ENCODE data around the gene KCNA10.

KCNA10 gene

GRCh38 chr1:110557481-110557880, 38.5 kb upstream of the KCNA10 start:
- no peak overlapping the region for H3K4me3 ChIP-seq (ENCODE audit: control insufficient read depth, low read depth, low read length)
- DNase-seq (ENCODE audit: low read depth), result no peak
- TF ChIP-seq CTCF (IDR thresholded peaks at IDR 0.05; ENCODE audit: control insufficient read depth, insufficient read depth, low read depth, low read length, missing control alignments), result no peak

DNA sequence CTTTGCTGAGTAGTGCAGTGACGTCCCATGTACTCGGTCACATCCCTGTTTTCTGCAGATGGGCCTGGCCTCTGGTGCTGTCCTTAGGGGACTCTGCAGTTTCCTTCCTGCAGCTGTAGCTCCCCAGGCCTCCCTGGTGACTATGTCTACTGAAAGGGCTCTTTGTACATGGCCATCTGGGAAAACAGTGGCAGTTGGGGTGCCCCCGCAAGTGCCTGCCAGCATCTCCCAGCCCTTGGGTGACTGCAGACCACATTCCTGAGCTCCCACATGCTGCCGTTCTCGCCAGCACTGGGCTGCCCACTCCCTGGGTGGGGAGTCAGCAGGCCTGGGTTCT, 37.5 kb upstream of the KCNA10 start:
- H3K4me3 ChIP-seq (ENCODE audit: control insufficient read depth, low read depth, low read length), result no peak overlapping the region
- TF ChIP-seq CTCF (IDR thresholded peaks at IDR 0.05; ENCODE audit: control insufficient read depth, insufficient read depth, low read depth, low read length, missing control alignments), result no peak
- DNase-seq (ENCODE audit: low read depth), result no peak

DNA sequence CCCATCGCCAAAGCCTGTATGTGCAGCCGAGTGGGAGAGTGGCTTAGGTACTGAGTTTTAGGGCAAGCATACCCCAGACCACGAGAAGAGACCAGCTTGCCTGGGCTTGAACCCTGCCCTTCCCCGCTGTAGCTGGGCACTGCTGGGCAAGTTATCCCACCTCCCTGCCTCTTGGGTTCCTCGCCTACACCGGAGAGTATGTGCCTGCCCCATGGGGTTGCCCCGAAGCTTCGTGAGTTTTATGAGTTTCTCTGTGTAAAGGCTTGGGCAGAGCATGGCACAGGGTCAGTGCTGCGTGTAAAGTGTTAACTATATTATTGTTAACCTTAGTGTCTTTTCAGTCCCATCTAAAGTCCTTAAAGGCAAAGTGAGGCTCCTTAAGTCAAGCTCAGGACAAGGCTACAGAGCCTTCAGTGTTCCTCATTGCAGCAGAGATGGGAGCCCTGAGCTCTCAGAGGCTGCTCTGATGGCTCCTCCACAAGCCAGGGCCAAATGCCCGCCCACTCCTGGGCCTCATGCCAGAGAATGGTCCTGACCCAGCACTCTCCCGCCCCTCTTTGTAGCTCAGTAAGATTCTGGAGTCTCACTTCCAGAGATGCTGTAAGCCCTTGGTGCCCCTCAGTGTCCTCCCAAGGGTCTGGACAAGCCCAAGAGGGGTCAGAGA, 37.0 kb upstream of the KCNA10 start:
- no peak for TF ChIP-seq CTCF (IDR thresholded peaks at IDR 0.05; ENCODE audit: control insufficient read depth, insufficient read depth, low read depth, low read length, missing control alignments)
- no peak for DNase-seq (ENCODE audit: low read depth)
- H3K4me3 ChIP-seq (ENCODE audit: control insufficient read depth, low read depth, low read length), result no peak overlapping the region

DNA sequence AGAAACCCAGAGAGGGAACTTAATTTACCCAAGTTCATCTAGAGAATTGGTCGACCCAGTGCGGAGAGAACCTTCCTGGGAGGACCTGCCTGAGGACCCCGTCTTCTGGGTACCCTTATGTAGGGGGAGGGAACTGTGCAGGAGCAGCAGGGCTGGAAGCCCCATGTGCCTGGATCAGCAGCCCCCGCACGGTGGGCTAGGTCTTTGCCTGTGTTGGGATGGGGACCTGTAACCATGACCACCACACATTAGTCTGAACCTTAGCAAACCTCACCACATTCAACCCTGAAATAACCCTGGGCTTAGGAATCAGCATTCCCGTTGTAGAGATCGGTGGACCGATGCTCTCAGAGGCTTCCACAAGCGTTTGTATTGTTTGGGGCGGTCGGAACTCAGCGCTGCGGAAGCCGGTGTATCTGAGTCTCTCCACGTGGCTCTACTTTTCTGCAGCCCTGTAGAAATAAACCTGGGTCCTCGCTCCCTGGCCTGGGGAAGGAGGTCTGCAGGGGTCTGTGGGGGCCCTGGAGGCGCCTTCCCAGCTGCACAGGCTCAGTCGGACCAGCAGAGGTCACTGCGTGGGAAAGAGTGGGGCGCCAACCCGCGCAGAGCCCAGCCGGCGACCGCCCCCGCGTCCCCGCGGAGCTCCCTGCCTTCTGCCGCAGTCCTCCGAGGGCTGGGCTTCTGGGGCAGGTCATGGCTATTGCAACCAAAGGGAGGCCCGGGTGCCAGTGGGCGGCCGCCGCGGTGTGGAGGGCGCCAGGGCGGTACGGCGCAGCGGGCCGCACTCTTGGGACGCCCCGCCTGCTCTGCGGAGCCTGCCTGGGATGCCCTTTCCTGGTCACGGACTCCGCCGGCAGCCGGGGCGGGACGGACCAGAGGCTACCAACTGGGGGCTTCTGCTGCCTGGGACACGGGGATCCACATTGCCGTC, 36.2 kb upstream of the KCNA10 start:
- H3K4me3 ChIP-seq (ENCODE audit: control insufficient read depth, low read depth, low read length), result no peak overlapping the region; the same call in none of the 2 replicates
- DNase-seq (ENCODE audit: low read depth), result no peak

GRCh38 chr1:110551278-110551809, 32.4 kb upstream of the KCNA10 start:
- DNase-seq (ENCODE audit: low read depth), result no peak
- no peak overlapping the region for H3K4me3 ChIP-seq (ENCODE audit: control insufficient read depth, low read depth, low read length)
- no peak for TF ChIP-seq CTCF (IDR thresholded peaks at IDR 0.05; ENCODE audit: control insufficient read depth, insufficient read depth, low read depth, low read length, missing control alignments)

More for the DNA sequence above, 36.2 kb upstream of the KCNA10 start:
- TF ChIP-seq CTCF (IDR thresholded peaks at IDR 0.05; ENCODE audit: control insufficient read depth, insufficient read depth, low read depth, low read length, missing control alignments), result peak; percentile 45

DNA sequence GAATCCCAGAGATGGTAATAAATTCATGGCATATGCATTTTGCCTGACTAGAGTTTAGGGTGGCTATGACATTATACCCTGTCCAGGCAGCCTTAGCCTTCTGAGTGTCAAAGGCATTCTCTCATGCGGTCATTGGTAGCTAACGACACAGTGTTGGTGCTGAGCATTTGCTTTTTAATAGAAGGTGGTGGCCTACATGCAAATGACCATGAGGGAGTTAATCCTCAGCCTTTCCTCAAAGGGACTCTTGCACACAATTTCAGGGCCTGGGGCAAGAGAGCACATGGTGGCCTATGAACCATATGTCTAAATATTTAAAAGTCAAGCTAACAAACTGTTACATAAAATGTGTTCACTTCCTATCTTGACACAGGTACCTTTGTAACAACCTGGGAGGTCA, 30.9 kb upstream of the KCNA10 start:
- TF ChIP-seq CTCF (IDR thresholded peaks at IDR 0.05; ENCODE audit: control insufficient read depth, insufficient read depth, low read depth, low read length, missing control alignments), result no peak
- H3K4me3 ChIP-seq (ENCODE audit: control insufficient read depth, low read depth, low read length), result no peak overlapping the region
- no peak for DNase-seq (ENCODE audit: low read depth)

Measured in AG09309 (cell line).